Left renal pelvis (tissue), 4 donors: ENCODE measurements around the gene AMPH. TPM values are rescaled to one million over a fixed set of nuclear protein-coding genes. Genes with fewer than 3 reads are reported as not detected.
A peak's percentile ranks its signal among the peaks of the same experiment; 100 is the strongest.

ENCODE experiments used
- DNase-seq, 4 donors: peaks; one replicate each; pipeline ENCODE4 v3.0.0-alpha.2; 2013; ENCODE audit warnings: low read depth in 4 of 4, low spot score in 3 of 4
- polyA plus RNA-seq, 4 donors: library from polyadenylated mRNA; unstranded; fragments of 120-200 nt; gene quantifications; one replicate each; pipeline ENCODE4 v1.2.1, GENCODE V29; 2013; ENCODE audit not compliant: insufficient read length in 4 of 4

Gene AMPH
- polyA plus RNA-seq, 4 donors: 15.3 to 18.8 (median 17.3) TPM

DNA sequence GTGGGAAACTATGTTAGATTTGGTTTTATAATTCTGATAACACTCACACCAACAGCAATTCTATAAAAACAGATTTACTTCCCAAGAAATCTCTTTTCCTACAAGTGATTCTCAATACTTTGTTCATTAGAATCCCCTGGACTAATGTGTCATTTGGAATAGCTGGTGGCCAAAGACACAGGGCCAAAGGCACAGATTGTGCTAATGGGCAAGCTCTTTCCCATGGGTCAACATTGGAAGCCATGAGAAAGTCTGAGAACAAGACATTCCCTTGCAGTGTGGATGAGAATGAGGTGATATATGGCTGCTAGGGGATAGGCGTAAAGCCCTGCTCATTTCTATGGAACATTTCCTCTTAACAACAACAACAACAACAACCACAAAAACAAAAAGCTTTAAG is 153.8 kb downstream of the AMPH start:
- DNase-seq: no peak

DNA sequence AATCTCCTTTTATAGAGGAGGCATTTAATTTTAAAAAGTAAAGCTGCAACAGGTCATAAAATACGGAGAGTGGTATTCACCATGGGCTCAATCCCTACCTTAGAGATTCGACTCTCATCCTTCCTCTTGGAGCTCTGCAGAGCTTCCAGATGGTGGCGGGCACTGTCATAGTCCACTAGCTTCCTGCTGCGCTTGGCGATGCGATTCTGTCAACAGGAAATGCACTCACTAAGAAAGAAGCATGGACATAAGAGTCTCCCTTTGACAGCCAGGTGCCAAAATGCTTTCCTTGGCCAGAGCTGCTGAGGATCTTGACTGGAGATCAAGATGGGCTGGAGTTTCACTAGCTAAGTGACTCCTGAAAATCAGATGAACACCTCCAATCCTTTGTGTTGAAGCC is 154.4 kb downstream of the AMPH start:
- no peak for DNase-seq

DNA sequence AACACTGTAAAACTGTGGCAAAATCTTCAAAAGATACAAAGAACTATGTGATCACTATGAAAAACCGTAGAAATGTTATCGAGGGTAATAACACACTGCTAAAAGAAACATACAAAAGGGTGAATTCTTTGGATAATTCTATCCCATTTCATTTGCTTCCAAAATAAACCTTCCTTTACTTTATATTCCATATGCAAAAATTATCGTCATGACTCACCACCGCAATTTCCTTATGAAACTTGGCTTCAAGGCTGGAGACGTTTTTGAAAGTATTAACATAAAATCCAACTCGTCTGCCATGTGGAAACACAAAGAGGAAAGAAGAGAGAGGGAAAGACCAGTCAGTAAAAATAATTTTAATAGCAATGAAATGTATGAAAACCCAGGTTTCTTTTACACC is 165.2 kb downstream of the AMPH start:
- DNase-seq: no peak

DNA sequence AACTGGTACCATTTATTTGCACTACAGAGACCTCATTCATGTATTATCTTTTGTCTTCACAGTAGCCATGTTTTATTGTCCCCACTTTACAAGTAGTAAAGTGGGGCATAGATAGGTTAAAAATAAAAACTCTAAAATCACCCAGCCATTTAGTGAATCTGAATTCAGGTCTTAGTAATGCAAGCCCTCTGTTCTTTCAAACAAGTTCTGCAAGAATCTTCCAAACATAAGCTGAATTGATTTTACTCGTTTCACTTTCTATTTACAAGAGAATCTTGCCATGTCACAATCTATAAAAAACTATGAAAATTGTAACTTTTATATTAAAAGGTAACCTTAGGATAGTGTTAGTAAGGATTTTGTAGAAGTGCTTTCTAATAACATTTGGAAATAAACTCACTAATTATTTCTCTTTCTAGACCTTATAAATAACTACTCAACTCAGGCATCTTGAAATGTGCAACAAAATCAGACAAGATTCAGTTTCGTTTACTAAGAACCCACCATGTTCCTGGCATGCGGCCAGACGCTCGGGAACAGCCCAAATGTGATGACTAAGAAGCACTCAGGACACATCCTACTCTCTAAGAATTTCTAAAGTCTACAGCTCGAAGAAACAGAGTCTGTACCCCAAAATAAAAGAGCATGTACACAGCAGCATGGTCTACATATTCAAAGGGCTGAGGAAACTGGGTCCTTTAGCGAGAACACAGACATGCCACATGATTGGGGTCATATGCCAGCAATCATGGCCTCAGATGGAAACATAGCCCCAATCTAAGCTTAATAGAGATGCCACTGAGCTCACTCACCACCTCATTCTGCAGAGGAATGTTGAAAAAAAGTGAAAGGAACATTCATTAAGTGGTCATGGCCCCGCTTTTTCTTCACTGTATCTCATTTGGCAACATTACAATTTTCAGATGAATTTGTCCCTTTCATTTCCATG is 167.6 kb downstream of the AMPH start:
- no peak for DNase-seq

DNA sequence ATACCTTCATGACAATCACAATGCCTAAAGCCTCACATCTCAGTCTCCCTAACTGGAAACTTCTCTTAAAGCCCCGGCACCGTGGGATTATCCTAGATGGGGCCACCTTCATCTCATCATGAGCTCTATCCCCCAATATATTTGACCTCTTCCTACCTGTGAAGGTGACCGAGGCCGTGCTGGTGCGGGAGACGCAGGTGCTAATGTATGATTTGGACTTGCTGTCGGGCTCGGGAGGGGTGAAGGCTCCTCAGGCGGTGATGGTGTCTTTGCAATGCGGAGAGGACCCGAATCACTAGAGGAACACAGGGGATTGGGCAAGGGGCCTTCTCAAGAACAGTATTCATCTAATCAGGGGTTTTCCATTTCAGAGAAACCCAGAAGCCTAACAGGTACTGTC is 168.4 kb downstream of the AMPH start:
- no peak for DNase-seq

DNA sequence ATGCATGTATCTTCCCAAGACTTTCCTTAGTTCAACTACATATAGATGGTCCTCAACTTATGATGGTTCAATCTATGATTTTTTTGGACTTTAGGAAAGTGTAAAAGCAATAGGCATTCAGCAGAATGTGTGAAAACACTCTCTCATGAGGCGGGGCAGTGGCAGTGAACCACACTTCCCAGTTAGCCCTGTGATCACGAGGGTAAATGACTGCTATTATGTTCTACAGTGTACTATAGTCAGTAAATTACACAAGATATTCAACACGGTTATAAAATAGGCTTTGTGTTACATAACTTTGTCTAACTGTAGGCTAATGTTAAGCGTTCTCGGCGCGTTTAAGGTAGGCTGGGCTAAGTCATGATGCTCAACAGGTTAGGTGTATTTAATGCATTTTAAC is 169.3 kb downstream of the AMPH start:
- no peak for DNase-seq

DNA sequence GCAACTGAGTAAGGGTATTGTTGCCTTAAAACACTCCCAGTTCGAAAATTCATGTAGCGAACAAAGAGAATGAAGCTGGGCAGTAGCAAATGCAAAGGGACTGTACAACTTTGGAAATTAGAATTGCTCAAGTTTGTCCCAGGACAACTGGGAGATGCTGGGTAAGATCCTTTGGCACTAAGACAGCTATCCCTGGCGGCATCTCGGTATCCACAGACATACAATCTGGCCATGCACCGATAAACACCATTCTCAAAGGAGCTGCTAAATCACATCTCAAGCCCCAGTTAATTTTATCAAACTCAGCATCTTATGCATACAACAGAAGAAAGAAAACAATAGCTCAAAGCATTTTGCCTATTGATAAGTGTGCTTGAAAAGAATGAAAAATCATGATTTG is 177.3 kb downstream of the AMPH start:
- DNase-seq: no peak

DNA sequence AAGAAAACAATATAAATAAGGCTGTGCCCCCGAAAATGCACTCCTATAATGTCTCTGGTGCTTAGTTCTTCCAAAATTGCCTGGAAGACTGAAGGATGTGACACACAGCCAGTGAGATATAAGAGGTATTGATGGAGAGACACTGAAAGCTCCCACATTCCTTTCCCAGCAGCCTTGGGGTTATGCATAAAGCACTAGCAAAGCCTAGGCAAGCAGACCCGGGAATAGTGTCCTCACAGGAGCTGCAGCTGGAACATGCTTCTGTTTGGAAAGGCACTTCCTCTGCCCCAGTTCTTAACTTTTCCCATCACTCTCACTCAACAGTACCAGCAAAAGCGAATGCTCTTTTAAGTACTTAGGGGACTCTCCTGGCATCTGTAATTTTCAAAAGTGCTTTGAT is 178.0 kb downstream of the AMPH start:
- peak in 1 of 4 donors; percentile 20 for DNase-seq

DNA sequence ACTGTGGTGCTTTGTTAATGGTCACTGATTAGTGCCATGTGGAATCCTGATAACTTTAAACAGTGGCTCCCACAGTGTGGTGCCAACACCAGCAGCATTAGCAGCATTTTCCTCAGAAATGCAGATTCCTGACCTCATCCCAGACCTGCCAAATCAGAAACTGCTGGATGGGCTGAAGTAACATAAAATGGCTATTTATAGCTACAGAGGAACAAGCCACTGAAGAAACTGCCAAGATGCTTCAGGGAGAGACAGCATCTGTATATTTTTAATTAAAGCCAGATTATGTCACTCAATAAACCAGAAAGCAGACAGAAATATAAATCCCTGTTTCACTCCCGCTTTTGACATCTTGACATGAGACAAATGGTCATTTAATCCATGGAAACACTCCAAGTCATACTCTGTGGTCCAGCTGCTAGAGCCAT is 178.5 kb downstream of the AMPH start:
- DNase-seq: peak in 2 of 4 donors; percentile 16 to 18

DNA sequence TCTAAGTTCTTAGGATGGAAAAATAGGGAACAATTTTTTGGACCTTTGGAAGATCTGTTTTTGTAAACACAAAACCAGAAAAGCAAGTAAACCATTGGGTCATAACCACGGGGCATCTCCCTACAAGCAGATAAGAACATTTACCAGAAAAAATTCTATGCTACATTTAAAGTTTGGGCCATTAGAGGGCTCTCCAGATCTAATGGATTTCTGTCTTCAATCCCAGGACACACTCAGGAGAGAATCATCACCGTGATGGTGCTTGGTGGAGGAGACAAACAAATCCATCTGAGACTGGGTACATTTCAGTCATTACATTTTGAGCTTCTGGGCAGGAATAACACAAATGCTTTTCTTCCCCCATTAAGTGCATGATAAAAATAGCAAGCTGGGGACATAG is 179.3 kb downstream of the AMPH start:
- DNase-seq: no peak

DNA sequence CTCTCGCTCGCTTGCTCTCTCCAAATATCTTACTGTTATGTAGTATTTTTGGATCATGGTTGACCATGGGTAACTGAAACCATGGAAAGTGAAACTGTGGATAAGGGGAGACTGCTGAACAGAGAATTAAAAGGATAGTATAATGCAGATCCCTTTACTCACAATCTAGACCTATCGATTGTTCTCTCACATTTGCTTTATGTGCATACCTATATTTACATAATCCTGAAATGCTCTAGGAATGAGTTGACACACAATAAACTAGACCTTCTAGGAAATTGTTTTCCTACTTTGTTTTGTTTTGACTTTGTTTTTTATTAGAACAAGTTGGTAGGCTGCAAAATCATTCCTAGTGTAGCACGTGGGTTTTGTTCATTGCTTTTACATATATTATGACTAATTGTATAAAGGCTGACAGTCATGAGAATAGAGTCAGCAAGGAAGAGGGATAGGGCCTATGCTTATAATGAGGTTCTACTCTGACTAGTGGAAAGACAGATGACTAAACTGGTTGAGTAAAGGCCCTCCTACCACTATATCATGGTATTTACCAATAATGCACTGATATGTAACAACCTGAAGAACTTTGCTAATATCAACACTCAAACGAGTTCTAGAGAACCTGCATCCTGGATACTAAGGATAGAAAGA is 182.5 kb downstream of the AMPH start:
- DNase-seq: no peak

DNA sequence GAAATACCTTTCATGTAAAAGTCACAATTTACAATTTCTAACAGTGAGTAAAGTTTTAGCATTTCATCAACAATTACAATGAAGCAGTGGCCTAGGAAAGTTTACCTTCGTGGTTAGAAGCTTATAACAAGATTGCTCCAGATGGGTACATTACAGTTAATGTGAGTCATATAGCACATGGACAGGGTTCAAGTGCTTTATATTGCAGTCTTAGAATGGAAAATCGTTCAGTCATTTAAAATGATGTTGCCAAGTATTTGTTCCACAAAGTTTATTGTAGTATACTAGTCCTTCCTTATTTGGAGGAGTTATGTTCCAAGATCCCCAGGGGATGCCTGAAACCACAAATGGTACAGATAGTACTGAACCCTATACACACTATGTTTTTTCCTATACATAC is 183.1 kb downstream of the AMPH start:
- no peak for DNase-seq

DNA sequence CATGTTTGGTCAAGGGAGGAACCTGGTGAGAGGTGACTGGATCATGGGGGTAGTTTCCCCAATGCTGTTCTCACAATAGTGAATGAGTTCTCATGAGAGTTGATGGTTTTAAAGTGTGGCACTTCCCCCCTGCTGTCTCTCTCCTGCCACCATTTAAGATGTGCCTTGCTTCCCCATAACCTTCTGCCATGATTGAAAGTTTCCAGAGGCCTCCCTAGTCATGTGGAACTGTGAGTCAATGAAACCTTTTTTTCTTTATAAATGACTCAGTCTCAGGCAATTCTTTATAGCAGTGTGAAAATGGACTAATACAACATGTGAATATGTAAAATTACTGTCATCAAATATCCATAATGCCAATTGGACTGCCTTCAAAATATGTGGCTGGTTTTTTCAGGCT is 192.2 kb downstream of the AMPH start:
- no peak for DNase-seq

DNA sequence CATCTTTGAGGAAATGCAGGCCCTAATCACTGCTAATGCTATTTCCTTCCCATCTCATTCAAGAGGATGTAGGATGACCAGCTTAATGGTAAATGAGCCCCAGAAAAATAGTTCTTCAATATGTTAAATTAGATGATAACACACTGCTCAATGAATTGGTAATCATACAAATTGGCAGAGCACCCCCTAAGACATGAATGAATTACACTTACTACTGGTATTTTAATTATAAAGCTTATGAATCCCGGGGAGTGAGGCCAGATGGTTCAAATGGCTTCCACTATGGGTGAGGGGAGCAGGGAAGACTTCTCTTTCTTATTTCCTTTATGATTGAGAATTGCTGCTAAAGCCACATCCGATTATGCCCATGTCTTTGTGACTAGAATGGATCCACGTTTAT is 198.5 kb downstream of the AMPH start:
- no peak for DNase-seq

DNA sequence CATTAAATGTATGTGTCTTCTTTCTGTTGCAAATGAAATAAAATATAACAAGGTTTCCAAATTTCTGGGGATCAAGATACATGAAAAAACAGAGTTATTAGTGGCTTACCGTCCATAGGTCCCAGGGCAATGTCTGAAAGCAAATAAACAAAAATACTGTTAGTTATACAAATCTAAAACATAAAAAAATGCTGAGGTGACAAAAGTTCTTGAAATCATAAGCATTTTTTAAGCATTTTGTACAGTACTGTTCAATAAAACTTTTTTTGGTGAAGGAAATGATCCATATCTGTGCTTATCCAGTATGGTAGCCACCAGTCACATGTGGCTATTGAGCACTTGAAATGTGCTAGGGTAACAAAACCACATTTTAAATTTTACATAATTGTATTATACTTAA is 199.1 kb downstream of the AMPH start:
- no peak for DNase-seq

DNA sequence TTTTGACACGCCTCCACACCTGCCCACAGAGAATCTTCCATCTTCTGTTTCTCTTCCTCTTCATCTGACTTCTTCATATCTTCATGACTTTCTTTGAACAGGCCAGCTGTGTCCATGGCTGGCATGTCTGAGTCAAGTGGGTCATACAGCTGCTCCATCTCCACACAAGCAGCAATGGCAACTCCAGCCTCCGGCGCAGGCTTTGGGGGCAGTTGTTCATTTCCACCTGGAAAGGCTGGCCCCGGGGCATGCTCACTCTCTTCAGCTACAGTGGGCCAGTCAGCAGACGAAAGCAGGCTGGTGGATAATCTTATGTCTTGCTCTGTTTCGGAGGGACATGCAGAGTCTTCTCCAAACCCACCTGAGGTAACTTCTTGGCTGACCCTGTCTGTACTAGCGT is 202.1 kb downstream of the AMPH start:
- no peak for DNase-seq

DNA sequence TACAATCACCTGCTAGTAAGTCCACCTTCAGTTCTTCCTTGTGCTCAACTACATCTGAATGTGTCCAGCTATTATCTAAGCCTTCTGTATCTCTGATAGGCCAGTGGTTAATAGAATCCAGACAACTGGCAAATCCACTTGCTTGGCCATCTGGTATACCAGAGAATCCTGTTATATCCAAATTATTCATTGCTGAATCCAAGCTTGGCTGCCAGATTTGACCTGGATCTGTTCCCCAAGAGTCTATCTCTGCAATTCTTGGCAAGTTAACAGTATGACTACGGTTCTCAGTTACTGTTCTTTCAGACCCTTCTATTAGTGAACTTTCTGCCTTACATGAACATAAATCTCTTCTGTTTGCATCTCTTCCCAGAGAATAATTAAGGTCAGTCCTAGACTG is 203.1 kb downstream of the AMPH start:
- no peak for DNase-seq

DNA sequence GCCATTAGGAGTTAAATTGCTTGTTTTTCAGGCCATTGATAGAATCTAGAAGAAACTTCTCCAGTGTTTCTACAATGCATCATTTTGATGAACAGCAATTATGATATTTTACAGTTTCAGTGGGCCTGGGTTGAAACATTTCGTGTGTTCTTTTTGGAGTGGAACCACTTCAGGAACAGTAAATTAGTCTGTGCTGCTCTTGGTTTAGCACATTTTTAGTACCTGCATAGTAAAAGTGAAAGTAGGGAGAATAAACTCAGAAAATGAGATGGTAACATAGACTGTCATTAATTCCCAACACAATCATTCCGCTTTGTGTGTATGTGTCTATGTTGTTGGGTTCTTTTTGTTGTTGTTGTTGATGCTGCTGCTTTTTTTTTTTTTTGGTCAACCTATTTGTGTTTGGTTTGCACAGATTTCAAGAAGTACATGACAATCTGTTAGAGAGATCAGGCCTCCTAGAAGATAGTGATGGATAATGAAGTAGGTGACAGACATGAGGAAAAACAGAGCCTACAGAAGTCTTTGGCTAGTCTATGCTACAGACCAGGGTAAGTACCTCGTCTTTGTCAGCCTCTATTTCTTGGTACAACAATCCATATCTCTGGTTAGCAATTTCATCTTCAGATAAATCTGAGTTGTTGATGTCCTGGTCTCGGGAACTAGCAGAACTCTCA is 203.8 kb downstream of the AMPH start:
- no peak for DNase-seq

DNA sequence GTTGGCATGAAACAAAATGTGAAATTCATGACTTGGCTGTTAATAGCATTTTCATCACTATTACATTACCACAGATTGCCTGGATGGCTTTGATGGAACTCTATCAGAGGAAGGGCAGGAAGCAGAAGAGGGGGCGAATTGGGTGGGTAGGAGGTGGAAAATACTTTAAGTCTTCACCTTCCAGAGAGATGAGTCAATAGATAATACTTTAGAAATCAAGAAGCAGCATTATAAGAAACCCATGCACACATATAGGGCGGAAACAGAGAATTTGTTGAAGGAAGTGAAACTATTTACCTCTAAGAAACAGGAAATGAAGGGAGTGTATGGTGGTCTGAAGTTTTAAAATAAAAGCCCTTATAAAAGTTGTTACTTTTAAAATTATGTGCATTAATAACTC is 205.7 kb downstream of the AMPH start:
- no peak for DNase-seq

DNA sequence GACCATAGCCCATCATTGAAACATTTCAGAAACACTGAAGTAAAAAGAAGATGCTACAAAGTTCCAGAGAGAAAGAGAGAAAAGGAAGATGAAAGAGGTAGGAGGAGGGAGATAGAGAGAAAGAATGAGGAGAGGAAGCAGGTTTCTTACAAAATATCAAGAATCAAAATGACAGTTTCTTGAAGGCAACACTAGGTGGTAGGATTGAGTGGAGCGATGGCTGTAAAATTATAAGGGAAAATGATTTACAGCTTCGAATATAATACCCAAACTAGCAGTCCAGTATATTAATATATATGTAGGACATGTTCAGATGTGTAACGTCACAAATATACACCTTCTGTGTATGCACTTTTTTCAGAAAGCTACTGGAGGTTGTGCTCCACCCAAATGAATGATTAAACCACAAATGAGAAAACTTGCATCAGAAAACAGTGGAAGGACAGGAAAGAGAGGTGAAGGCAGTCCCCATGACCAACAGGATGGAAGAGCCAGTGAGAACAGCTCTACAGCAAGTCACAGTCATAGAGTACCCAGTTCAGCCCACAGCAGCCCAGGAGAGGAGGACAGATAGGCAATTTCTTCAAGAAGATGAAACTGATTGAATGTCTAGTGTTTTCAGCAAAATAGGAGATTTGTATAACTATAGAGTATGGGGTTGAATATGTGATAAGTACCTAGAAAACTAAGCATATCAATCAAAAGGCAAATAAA is 206.3 kb downstream of the AMPH start:
- no peak for DNase-seq

DNA sequence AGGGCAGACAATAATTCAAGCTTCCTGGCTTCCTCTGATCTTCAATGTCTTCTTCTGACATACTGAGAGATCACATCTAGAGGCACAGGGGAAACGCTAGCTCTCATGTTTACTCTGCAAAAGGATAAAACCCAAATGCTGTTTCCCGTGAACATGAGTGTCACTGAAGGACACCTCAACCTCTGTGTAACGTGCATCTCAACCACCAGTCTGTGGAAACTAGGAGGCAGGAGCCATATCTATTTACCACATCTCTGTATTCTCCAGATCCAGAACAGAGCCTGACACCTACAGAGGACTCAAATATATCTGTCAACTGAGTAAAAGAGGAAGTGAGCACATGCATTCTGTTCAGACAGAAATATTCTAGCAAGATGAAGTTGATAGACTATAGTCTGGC is 217.4 kb downstream of the AMPH start:
- DNase-seq: no peak
